ENCODE data around the gene WAS. TPM values are rescaled to one million over a fixed set of nuclear protein-coding genes. Genes with fewer than 3 reads are reported as not detected.

The WAS gene
- polyA plus RNA-seq, 3 donors = 22.8 to 159 (median 38.0) TPM

DNA sequence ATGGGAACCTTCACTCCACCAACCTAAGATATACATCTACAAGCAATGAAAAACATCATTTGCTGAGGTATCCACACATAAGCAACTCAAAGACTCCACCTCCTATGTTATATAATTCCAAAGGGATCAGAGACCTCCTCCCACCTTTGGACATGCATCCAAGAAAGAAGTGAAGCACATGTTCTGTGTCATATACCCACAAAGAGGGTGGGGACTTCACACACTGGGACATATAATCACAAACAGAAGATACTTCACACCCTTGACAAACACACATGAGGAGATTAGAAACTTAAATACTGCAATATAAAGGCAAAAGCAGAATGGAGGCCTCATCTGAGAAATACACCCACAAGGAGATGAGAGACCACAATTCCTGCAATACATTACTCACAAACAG, 38.3 kb downstream of the WAS start:
- H3K27ac Mint-ChIP-seq = no peak overlapping the region
- Histone ChIP-seq H3K4me3 (replicated peaks in 1 of 3; ENCODE audit: low read depth in 2 of 3, low read length in 3 of 3) (no peak overlapping the region), H4K20me1 (ENCODE audit: insufficient read depth, low read length) (no peaks in the 10 kb centered on the region), H3K79me2 (ENCODE audit: insufficient read depth, low read length) (no peaks in the 10 kb centered on the region), H3K4me2 (replicated peaks; ENCODE audit: extremely low read depth, low read length, poor library complexity, severe bottlenecking) (no peak overlapping the region), H3K27ac (ENCODE audit: low read depth in 1 of 2, low read length in 2 of 2) (no peak overlapping the region), H3K27me3 (ENCODE audit: control insufficient read depth in 2 of 2, insufficient read depth in 2 of 2, low read length in 2 of 2) (no peaks in the 10 kb centered on the region), H2AFZ (ENCODE audit: insufficient read depth, low read depth, low read length, poor library complexity, severe bottlenecking) (no peak overlapping the region), H3K9ac (ENCODE audit: insufficient read depth, low read length, poor library complexity, severe bottlenecking) (no peak overlapping the region), H3K36me3 (replicated peaks in 1 of 2; ENCODE audit: control insufficient read depth in 1 of 2, insufficient read depth in 2 of 2, low read length in 2 of 2) (no peaks in the 10 kb centered on the region), H3K4me1 (ENCODE audit: control insufficient read depth in 1 of 2, insufficient read depth in 2 of 2, low read length in 2 of 2) (no peaks in the 10 kb centered on the region), H3K9me3 (replicated peaks in 1 of 2; ENCODE audit: control insufficient read depth in 1 of 2, insufficient read depth in 1 of 2, low read length in 2 of 2) (no peaks in the 10 kb centered on the region)
- H3K36me3 Mint-ChIP-seq = no peaks in the 10 kb centered on the region
- H3K9me3 Mint-ChIP-seq = peaks cover 0 to 2% (median 0%) of the 10 kb centered on the region in 7 donors
- TF ChIP-seq, protein P1, sequence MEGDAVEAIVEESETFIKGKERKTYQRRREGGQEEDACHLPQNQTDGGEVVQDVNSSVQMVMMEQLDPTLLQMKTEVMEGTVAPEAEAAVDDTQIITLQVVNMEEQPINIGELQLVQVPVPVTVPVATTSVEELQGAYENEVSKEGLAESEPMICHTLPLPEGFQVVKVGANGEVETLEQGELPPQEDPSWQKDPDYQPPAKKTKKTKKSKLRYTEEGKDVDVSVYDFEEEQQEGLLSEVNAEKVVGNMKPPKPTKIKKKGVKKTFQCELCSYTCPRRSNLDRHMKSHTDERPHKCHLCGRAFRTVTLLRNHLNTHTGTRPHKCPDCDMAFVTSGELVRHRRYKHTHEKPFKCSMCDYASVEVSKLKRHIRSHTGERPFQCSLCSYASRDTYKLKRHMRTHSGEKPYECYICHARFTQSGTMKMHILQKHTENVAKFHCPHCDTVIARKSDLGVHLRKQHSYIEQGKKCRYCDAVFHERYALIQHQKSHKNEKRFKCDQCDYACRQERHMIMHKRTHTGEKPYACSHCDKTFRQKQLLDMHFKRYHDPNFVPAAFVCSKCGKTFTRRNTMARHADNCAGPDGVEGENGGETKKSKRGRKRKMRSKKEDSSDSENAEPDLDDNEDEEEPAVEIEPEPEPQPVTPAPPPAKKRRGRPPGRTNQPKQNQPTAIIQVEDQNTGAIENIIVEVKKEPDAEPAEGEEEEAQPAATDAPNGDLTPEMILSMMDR (IDR thresholded peaks at IDR 0.05) = no peak
- H3K4me3 Mint-ChIP-seq = no peak overlapping the region
- intact Hi-C loops (cut with micrococcal nuclease) = no loop called here
- peaks cover 0 to 3% (median 2%) of the 10 kb centered on the region in 3 donors for H3K27me3 Mint-ChIP-seq (ENCODE audit: low read depth in 3 of 3)
- no peaks in the 10 kb centered on the region for H3K4me1 Mint-ChIP-seq
- DNase-seq = no peak

DNA sequence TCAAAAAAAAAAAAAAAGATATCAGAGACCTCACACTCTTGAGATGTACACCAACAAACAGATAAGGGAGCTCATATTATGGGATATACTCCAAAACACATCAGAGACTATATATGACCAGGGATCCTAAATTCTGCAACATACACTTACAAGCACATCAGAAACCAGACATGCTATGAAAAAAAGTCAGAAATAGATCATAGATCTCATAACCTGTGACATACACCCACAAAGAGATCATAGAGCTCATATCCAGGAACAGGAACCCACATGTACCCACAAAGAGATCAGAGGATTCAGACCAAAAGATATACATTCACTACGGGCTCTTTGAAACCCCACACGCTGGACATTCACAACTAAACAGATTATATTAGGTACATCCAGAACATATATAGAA, 43.0 kb downstream of the WAS start:
- H3K27ac Mint-ChIP-seq = no peak overlapping the region
- DNase-seq = no peak
- WGBS (ENCODE audit: insufficient coverage) = no CpG with 5 or more reads among the region's 2 CpGs

More for the DNA sequence above, 43.0 kb downstream of the WAS start:
- Histone ChIP-seq H2AFZ (ENCODE audit: insufficient read depth, low read depth, low read length, poor library complexity, severe bottlenecking) (no peak overlapping the region), H3K79me2 (ENCODE audit: insufficient read depth, low read length) (no peaks in the 10 kb centered on the region), H3K36me3 (replicated peaks in 1 of 2; ENCODE audit: control insufficient read depth in 1 of 2, insufficient read depth in 2 of 2, low read length in 2 of 2) (no peaks in the 10 kb centered on the region), H3K27ac (ENCODE audit: low read depth in 1 of 2, low read length in 2 of 2) (no peak overlapping the region), H3K9ac (ENCODE audit: insufficient read depth, low read length, poor library complexity, severe bottlenecking) (no peak overlapping the region), H3K4me2 (replicated peaks; ENCODE audit: extremely low read depth, low read length, poor library complexity, severe bottlenecking) (no peak overlapping the region), H3K27me3 (ENCODE audit: control insufficient read depth in 2 of 2, insufficient read depth in 2 of 2, low read length in 2 of 2) (peaks cover 0 to 2% of the 10 kb centered on the region in 2 donors), H3K4me3 (replicated peaks in 1 of 3; ENCODE audit: low read depth in 2 of 3, low read length in 3 of 3) (no peak overlapping the region), H3K9me3 (replicated peaks in 1 of 2; ENCODE audit: control insufficient read depth in 1 of 2, insufficient read depth in 1 of 2, low read length in 2 of 2) (no peaks in the 10 kb centered on the region), H3K4me1 (ENCODE audit: control insufficient read depth in 1 of 2, insufficient read depth in 2 of 2, low read length in 2 of 2) (no peaks in the 10 kb centered on the region), H4K20me1 (ENCODE audit: insufficient read depth, low read length) (no peaks in the 10 kb centered on the region)
- Mint-ChIP-seq H3K27me3 (ENCODE audit: low read depth in 3 of 3) (peaks cover 0 to 1% (median 0%) of the 10 kb centered on the region in 3 donors), H3K9me3 (no peaks in the 10 kb centered on the region), H3K4me3 (no peak overlapping the region), H3K4me1 (no peaks in the 10 kb centered on the region), H3K36me3 (no peaks in the 10 kb centered on the region)
- intact Hi-C loops (cut with micrococcal nuclease) = no loop called here
- TF ChIP-seq, protein P1 (IDR thresholded peaks at IDR 0.05) = no peak

Measured in CD14-positive monocyte (primary cell).